ENCODE measurements around the gene BICD2.

BICD2 gene

DNA sequence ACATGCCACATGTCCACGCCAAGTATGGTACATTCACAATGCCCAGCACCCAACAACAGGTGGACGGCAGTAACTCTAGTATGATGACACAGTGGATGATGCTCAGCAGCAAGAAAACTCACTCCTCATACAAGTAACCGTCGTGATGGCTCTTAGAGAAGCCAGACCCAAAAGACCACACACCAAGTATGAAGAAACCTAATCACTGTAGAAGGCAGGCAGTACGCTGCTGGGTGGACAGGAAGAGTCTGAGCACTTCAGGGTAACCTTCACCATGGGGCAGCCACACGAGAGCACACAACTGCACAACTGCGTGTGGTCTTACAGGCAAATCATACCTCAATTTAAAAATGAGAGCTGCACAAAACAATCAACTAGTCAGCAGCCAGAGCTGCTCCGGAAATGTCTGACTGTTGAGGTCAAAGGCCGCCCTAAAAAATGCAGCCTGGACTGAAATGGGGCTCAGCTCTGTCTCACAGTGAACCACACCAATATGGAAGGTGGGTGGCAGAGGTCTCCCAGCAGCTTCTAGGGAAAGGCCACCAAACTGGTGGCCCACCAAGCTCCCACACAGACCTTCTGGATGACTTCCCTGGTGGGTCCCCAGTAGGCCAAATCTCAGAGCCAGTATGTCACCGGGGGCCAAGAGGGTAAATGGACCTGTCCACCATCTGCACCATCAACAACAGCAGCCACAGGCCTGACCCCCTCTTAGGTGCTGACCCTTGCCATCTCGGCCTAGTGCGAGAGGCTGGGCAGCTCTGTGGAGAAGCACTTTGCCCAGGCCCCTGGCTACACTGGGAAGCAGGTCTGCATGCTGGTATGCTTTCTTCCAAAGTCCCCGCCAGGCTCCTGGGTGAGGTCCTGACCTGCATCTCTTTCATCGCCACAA lies 17.8 kb downstream of the BICD2 start:
- DNase-seq: no peak

DNA sequence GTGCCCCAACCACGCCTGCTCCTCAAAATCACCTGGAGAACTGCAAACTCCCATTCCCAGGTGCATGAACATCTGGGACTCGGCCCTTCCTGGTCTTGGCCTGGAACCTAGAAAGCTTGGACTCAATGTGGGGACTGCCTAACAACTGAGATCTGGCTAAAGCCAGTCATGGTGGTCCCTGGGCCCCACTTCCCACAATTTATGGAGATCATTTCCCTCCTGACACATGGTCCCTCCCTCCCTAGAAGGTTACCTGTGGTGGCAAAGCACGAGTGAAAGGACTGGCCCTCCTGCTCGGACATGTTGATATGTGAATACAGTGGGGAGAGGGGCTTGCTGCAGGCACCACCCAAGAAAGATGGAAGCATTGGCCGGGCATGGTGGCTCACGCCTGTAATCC lies 18.8 kb downstream of the BICD2 start:
- no peak for DNase-seq

DNA sequence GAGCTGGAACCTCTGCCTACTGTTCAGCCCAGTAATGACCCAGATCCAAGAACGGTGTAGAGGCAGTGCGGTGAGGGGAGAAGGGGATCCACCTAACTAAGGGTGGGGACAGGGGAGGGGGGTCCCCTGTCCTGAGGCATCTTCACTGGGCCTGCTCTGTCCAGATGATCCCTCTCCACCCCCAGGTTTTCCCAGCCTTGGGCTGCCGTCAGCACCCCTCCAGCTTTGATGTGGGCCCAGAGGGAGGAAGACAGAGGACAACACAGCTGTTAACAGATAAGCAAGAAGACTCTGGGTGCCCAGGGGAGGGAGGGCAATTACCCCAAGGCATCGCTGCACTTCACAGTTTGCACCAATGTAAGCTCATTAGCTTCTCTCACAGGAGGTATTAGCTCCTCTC lies 19.3 kb downstream of the BICD2 start:
- no peak for DNase-seq

DNA sequence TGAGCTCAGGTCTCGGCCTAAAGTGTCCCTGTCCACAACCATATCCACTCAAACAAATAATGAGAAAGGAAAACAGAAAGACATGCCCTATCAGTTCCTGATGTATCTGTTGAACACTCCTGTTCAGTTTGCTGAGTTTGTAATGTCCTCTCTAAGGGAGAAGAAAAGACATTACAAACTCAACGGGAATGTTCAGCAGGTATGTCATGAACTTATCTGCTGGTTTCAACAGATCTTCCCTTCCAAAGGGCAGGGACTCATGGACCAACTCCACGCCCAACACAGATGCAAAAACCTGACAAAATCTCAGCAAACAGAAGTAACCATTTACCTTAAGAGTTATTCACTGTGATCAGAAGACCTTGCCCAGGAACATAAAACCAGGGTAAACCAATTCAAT lies 23.7 kb downstream of the BICD2 start:
- DNase-seq: no peak

DNA sequence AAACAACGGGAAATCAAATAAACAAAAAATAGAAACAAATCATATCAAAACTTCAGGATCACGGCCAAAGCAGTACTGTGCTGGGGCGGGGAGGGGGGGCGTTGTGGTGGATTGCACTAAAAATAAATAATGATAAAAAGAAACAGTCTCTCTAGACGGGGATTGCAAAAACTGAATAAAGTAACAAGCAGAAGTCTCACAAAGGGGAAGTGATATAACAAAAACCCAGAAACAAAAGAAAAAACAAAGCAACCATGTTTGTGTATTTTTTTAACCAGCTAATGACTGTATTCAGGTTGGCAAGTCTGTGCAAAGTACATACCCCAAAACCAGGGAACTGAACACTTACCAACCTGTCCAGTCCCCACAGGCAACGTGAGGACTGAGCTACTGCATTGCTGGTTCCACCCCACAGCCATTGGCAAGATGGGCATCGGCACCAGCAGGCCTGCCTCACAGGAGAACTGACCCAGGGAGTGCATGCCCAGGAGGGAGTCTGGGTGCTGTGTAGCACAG lies 24.1 kb downstream of the BICD2 start:
- no peak for DNase-seq

DNA sequence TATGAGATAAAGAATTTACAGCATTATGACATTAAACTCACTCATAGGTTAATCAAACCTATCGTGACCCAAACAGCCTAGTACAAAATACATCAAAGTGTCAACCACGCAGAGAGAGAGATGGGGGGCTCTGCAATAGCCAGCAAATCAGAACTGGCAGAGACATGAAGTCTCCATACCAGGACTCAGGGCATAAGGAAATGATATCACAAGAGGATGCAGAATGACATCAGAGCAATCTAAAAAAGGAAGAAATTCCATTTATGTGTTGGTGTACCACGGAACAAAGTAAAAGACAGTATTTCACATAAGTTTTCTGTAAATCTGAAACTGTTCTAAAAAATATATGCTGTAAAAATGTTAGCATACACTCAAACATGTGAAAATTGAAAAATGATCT lies 24.6 kb downstream of the BICD2 start:
- no peak for DNase-seq

DNA sequence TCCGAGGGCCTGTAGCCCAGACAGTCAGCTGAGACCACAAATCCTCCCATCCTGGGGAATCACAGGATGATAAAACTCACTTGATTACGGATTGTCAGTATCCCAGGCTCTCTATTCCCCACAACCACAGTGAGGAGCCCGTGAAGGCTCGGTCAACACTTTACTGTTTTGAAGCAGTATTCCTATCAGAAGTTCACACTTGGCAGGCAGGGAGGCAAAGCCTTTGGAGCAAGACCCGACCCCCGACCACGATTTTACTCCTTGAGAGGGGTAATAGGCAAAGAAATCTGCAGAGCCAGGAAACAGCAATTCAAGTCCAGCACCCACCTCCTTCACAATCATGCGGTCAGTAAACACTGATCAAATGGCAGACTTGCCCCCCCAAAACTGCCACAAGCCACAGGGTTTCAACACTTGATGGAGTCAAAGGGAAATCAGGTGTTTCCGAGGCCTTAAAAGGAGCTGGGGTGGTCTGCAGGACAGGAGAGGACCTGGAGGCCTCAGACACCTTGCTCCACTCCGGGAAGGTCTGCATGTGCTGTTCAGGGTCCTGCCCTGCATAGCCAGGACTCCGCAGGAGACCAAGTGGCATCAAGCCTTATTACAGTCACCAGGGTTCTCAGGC lies 25.2 kb downstream of the BICD2 start:
- DNase-seq: no peak

DNA sequence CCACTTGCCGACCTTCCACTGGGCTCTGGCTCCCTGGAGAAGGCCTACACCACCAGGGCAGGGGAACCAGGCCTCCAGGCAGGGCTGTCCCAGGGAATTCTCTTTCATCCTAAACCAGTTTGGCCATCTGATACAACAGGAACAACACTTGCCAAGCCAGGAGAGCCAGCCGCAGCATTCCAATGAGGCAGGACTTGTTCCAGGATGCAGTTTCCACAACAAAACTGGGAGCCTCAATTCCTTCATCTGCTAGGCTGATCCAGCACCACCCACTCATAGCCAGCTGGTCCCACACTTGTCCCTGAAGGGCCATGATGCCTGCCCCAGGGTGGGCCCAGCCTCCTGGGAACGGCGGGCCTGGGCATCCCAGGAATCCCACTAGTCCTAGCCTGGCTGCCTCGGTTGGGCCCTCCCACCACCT lies 26.0 kb downstream of the BICD2 start:
- no peak for DNase-seq

DNA sequence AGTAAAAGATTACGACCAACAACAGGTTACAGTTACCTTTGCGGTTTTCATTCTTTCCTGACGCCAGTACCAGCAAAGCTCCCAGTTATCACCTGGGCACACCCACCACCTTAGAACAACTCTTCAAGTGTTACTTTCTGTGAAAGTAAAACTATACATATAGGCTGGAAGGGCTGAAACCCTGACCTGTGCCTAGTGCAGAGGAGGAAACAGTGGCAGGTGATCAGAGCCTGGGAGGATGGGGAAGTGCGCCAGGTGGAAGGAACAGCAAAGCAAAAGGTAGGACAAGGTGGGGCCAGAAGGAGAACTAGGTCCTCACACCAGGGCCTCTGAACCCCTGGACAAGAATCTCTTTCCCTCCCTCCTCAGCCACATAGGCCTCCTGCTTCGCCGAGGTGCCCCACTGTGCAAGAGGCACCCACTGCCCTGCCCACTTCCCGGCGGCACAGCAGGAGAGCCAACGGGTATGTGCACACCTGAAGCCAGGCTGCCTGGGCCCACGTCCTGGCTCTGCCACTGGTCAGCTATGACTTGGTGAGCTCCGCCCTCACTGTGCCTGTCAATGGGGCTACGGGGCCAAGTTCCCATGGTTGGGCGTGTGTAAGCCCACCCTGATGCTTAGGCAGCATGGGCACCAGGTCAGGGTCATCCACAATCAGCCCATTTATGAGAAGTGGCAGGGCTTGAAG lies 26.9 kb downstream of the BICD2 start:
- no peak for DNase-seq

DNA sequence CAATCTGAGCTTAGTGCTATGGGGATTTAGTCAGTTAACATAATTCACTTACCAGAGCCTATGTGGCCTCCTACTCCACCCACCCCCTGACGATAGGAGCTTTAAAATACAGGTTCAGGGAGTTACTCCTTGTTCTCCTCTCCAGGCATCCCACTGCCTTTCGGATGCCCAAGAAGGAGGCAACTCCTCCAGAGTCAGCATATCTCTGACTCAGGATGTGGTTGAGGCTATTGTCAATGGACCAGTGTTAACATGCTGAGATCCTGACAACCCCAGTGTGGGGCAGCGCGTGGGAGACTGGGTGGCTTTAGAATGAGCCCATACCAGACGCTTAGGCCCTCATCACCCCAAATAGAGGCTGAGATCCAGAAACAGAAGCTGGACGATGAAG lies 27.4 kb downstream of the BICD2 start:
- DNase-seq: no peak

DNA sequence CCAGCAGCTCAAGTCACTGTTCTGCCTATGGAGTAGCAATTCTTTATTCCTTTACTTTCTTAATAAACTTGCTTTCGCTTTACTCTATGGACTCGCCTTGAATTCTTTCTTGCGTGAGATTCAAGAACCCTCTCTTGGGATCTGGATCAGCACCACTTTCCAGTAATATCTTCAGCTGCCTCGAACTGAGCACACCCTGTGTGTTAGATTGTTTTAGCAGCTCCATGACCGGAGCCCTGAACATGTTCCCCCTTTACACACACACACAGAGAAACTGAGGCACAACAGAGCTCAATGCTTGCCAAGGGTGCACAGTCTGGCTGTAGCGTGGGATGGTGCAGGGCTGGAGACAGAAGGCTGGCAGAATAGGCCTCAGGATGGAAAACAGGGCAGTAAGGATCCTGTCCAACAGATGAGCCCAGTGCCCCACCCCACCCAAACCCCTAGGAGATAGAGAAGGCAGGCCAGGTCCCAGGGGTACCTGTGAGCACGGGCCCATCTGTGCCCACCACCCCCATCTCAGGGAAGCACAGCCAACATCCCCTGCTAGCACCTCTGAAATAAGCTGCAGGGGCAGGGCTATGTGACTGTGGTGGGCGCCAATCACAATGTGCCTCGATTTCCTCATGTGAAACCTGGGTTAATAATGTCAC lies 27.9 kb downstream of the BICD2 start:
- DNase-seq: no peak

DNA sequence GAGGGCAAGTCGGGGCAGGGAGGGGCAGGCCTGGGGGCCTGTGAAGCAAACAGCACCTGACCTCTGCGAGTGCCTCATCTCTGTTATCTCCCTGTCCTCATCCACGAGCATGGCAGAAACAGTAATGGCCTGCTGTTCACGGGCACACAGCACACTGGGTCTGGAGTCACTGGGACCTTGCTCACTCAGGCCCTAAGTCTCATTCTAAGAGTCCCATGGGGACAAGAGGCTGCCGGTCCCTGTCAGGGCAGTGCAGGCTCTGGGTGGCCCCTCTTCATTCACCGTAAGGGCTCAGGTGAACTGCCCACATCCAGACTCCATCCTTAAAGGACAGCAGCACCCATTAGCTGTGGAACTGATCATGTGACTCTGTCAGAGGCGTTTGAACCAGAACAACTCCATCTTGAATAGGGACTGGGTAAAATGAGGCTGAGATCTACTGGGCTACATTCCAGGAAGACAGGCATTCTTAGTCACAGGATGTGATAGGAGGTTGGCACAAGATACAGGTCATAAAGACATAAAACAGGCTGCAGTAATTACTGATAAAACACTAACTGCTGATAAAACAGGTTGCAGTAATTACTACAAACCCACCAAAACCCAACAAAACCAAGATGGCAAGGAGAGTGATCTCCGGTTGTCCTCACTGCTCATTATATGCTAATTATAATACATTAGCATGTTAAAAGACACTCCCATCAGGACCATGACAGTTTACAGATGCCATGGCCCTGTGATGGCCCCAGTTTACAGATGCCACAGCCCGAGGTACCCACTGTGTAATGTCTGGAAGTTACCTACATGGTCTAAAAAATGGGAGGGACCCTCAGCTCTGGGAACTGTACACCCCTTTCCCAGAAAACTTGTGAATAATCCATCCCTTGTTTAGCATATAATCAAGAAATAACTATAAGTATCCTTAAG lies 28.7 kb downstream of the BICD2 start:
- DNase-seq: no peak

DNA sequence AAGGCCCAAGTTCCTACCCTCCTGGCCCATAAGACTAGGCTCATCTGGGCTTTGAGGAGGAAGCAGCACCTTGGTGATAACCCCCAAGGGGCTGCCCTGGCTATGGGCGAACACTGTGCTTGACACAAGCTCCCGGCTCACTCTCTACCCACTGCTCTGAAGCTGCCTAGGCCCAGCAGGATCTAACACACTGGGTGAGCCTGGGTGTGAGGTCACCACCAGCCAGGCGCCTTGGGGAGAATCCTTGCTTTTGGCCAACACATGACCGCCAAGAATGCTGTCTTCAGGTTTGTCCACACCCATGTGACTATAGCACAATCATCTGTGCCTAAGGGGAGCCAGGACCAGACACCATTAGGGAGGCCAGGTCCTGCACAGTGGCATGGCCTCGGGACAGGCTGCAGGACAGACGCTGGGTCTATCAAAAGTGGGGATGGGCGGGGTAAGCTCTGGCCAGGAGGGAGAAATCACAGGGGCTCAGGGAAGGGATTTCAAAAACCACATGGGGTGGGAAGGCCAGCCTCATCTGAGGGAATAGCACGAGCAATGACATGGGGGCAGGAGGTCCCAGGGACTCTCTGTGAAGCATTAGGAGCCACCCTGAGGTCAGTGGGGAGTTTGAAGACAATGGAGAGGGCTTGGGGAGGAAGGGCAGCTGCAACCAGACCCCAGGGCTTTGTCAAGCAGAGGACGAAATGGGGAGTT lies 29.6 kb downstream of the BICD2 start:
- no peak for DNase-seq

DNA sequence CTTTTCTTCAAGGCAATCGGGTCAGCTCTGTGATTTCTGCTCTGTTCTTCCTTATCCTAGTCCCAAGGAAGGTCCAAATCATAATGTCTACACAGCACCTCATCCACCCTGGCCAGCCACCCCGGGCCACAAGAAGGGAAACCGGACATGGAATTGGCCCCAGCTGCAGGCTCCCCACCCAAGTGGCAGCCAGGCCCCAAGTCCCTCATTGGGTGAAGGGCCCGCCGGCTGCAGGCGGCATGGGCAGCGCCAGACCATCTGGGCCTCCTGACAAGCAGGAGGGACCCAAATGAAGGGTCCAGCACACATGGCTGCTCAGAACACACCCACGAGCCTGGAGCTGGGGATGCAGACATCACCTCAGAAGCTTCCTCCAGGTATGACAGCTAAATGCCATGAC lies 33.7 kb downstream of the BICD2 start:
- no peak for DNase-seq

DNA sequence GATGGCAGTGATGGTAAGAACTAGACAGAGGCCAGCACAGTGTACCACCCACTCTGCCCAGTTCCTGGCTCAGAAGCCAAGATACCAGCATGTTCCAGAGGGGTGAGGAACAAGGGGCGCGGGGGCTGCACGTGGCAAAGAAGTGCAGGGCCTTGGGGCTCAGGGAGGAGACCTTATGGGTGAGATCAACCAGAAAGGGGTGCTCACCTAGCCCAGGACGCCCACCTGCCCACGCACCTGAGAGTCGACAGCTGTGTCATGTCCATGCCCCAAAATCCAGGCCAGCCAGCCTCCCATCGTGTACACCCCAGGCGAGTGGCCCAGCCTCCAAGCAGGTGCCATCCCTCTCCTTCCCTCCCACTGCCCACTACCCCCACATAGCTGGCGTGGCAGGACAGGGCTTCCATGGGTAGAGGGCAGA lies 34.9 kb downstream of the BICD2 start:
- no peak for DNase-seq

DNA sequence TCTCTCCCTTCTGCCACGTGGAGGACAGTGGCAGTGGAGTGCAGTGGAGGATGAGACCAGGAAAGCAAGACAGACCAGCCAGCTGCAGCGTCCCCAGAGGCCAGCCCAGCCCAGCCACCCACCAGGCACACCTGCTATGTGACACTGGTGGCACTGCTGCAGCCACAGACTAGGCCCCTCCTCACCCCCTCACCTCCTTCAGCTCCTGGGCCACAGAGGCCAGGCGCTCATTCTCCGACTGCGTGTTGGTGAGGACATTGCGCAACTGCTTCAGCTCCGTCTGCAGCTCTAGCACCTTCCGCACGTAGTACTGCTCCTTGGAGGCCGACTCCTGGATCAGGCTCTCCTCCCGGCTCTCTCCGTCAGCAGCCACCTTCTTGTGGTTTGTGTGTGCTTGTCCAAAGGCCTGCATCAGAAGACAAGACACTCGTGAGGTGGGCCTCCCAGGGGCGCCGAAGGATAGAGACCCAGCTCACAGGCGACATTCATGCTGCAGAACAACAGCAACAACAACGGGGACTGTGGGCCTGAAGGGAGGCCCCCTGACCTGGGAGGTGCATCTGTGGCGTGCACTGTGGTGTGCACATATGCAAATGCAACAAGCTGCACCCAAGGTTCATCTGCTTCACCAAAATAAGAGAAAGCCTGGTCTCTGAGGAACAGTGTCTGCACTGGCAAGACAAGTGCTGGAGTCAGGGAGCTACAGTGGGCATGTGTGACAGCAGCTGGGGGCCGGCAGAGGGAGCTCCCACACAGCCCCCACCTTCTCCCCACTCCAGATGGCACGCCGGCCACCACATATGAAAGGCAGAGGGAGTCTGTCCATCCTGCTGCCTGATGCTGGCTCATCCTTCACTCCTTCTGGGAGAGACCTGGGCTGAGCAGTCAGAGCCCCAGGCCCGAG lies 35.5 kb downstream of the BICD2 start:
- peak; percentile 43 for DNase-seq

DNA sequence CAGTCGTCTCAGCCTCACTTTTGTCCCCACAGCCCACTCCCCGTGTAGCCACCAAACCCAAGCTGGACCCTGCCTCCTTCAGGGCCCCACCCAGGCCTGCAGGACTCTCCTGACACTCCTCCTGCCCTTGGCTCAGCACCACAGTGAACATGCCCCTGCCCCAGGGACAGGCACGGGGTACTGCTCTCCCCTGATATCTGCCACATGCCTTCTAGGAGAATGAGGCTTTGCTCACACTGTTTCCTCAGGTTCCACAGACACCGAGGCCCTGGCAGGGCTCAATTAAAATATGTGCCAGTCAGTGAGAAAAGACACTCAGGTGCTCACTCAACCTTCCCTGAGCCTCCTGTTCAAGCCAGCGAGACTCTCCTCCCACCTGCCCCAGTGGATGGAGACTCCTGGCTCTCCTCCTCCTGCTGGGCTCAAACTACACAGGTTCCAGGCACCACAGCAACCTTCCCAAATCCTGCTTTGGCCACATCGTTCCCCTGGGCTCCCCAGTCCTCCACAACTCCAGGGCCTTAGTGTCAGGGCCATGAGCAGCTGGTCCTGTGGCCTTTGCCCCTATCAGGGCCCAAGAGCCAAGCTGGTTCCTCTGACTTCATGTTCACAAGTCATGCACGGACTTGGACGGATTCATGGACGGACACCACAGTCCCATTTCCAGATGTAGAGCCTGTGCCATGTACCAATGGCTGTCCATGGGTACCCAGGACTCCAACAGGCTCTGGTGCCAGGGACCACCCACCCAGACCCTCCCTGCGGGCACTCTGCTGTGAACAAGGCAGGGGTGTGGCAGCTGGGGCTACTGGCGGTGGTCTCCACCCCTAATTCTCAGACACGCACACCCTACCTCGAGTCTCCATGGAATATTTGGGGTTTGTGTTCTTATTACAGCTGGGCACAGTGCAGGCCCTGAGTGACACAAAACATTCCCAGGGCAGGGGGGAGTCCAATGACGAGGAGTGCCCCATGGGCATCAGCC lies 36.6 kb downstream of the BICD2 start:
- no peak for DNase-seq

DNA sequence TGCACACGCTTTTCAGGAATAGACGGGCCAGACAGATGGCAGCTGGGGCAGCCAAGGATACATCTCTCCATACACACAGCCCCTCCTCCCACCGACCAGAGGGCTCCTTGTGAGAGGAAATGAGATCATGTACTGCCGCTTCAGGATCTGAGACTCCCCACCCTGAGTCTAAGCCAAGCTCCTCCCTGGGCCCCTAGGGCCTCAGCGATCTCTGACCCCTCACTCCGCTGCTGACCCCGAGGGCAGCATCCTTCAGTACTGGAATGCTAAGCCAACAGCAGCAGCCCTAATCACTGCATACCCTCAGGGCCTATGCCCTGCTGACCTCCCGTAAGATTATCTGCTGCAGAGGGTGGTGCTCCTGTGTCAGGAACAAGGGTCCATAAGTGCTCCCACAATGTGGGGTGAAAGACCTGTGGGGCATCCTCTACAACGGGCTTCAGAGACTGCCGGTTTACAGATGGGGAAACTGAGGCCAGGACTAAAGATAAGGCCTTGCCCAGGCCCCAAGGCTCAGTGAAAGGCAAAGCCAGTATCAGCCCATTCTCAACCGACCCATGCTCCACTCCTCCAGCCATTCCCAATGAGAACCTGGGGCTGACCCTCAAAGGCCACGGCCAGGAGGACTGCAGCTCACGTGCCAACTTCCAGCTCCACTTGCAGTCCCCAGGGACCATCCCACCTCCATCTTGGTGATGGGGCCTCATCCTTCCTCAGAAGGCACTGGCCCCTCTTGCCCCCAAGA lies 37.5 kb downstream of the BICD2 start:
- DNase-seq: peak; percentile 39
